Gastroesophageal sphincter (tissue), 4 donors: ENCODE results near the gene HSH2D. TPM values are rescaled to one million over a fixed set of nuclear protein-coding genes. Genes with fewer than 3 reads are reported as not detected.

ENCODE experiments used
- ATAC-seq: fragments of 150-250 bp; one replicate; pipeline ENCODE4 v1.9.1; 2016; ENCODE audit warnings: mild to moderate bottlenecking, moderate library complexity
- H3K27ac ChIP-seq, 4 donors: fragments of 200-600 bp; sonication (generic) in 3 of 4; 1 replicate in 3 of 4; 2 replicates in 1 of 4; pipeline ENCODE4 v1.5.1; 2016 to 2019
- H3K27me3 ChIP-seq: fragments of 200-600 bp; sonication (generic); one replicate; pipeline ENCODE4 v1.5.1; 2019
- H3K36me3 ChIP-seq, 2 donors: fragments of 200-600 bp; sonication (generic); one replicate each; pipeline ENCODE4 v1.5.1; 2019; ENCODE audit warnings: control low read depth in 1 of 2
- H3K4me1 ChIP-seq, 3 donors: fragments of 200-600 bp; sonication (generic); 1 replicate in 2 of 3; 2 replicates in 1 of 3; pipeline ENCODE4 v1.5.1; 2016 to 2019; ENCODE audit warnings: control low read depth in 2 of 3
- H3K4me3 ChIP-seq, 2 donors: fragments of 200-600 bp; sonication (generic); one replicate each; pipeline ENCODE4 v1.5.1; 2019; ENCODE audit warnings: mild to moderate bottlenecking in 1 of 2, moderate library complexity in 1 of 2
- H3K9me3 ChIP-seq, 3 donors: fragments of 200-600 bp; sonication (generic); one replicate each; pipeline ENCODE4 v1.5.1; 2017 to 2019; ENCODE audit warnings: control low read depth in 2 of 3
- EP300 ChIP-seq: sonication (generic); formaldehyde crosslinking; IDR thresholded peaks from one replicate; pipeline ENCODE4 v1.6.1; 2017; ENCODE audit warnings: antibody characterized with exemption, mild to moderate bottlenecking
- POLR2A ChIP-seq, 2 donors: fragments of 450-650 bp; IDR thresholded peaks; one replicate each; pipeline ENCODE4 v1.6.1; 2017; ENCODE audit warnings: antibody characterized with exemption in 2 of 2, mild to moderate bottlenecking in 2 of 2, moderate library complexity in 1 of 2
- POLR2AphosphoS5 ChIP-seq: sonication (generic); formaldehyde crosslinking; IDR thresholded peaks from one replicate; pipeline ENCODE4 v1.6.1; 2017; ENCODE audit warnings: antibody characterized with exemption
- WGBS, 2 donors: methylation state at CpG; one replicate each; pipeline ENCODE4 v1.1.5; 2018; ENCODE audit warnings: low coverage in 1 of 2; 5-methylcytosine and 5-hydroxymethylcytosine counted together
- total RNA-seq, 4 donors: library from RNA; depleted of rRNA; stranded (reverse); fragments of >200 nt; gene quantifications; one replicate each; pipeline ENCODE4 v1.1.0, GENCODE V29; 2016
- TF ChIP-seq, protein P1 (sequence below), 4 experiments: fragments of 200-600 bp in 2 of 4; fragments of 450-650 bp in 2 of 4; sonication (generic) in 1 of 4; IDR thresholded peaks; one replicate each; pipeline ENCODE4 v1.5.1; 2017 to 2019; ENCODE audit warnings: antibody characterized with exemption in 4 of 4, mild to moderate bottlenecking in 2 of 4, moderate library complexity in 2 of 4

The HSH2D gene
- total RNA-seq, 4 donors from 2014 or later, result 0.87 to 0.94 TPM; not detected in 2

DNA sequence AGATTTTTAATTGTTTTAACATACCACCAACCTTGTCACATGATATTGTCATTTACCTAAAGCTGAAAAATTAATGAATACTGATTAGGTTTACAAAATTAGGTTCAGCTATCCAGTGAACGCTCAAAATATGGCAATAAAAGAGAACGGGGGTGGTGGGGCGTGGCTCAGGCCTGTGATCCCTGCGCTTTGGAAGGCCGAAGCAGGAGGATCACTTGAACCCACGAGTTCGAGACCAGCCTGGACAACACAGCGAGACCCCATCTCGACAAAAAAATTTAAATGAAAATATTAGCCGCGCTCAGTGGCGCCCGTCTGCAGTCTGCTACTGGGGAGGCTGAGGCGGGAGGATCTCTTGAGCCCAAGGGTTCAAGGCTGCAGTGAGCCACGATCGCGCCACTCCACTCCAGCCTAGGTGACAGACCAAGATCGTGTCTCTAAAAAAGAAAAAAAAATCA lies 41.2 kb downstream of the HSH2D start:
- H3K27ac ChIP-seq, result peak overlapping the region in 2 of 4 donors; percentile 81 to 90
- peaks cover 0 to 32% of the 10 kb centered on the region in 2 donors for H3K36me3 ChIP-seq
- WGBS, 2 donors, result 35 to 47% methylated on average over 13 to 14 of the region's 18 CpGs
- peaks cover 13% of the 10 kb centered on the region for H3K27me3 ChIP-seq
- ATAC-seq, result no peak
- TF ChIP-seq, protein P1, sequence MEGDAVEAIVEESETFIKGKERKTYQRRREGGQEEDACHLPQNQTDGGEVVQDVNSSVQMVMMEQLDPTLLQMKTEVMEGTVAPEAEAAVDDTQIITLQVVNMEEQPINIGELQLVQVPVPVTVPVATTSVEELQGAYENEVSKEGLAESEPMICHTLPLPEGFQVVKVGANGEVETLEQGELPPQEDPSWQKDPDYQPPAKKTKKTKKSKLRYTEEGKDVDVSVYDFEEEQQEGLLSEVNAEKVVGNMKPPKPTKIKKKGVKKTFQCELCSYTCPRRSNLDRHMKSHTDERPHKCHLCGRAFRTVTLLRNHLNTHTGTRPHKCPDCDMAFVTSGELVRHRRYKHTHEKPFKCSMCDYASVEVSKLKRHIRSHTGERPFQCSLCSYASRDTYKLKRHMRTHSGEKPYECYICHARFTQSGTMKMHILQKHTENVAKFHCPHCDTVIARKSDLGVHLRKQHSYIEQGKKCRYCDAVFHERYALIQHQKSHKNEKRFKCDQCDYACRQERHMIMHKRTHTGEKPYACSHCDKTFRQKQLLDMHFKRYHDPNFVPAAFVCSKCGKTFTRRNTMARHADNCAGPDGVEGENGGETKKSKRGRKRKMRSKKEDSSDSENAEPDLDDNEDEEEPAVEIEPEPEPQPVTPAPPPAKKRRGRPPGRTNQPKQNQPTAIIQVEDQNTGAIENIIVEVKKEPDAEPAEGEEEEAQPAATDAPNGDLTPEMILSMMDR (IDR thresholded peaks at IDR 0.05), result no peak
- TF ChIP-seq POLR2AphosphoS5 (no peak), POLR2A (IDR thresholded peaks at IDR 0.05) (no peak)
- peaks cover 0 to 54% (median 11%) of the 10 kb centered on the region in 3 donors for H3K4me1 ChIP-seq
- peak overlapping the region; percentile 84 to 93 for H3K4me3 ChIP-seq
- H3K9me3 ChIP-seq, result no peaks in the 10 kb centered on the region

- Histone ChIP-seq H3K4me3 (peak within 1 kb of the TSS; percentile 84 to 93), H3K9me3 (no peaks in the 10 kb centered on the region), H3K4me1 (peaks cover 0 to 59% (median 11%) of the 10 kb centered on the region in 3 donors), H3K27ac (peak within 1 kb of the TSS; percentile 56 to 90 (median 78)), H3K36me3 (peaks cover 0 to 37% of the 10 kb centered on the region in 2 donors), H3K27me3 (peaks cover 13% of the 10 kb centered on the region)
- peak; percentile 99 for ATAC-seq
- TF ChIP-seq, protein P1 (IDR thresholded peaks at IDR 0.05), result peak in 3 of 4 experiments; percentile 41 to 54 (median 44)
- TF ChIP-seq EP300 (no peak), POLR2AphosphoS5 (peak; percentile 98), POLR2A (IDR thresholded peaks at IDR 0.05) (peak; percentile 75 to 80)
- WGBS, 2 donors, result 0% methylated on average over 23 to 25 of the region's 39 CpGs
These were observed 41.8 kb downstream of the HSH2D start, which contains the start of gene FAM32A for GRCh38 chr19:16185123-16185767. FAM32A (plus strand) TSS chr19:16185410; CDS start chr19:16185443, 33 bp downstream.

DNA sequence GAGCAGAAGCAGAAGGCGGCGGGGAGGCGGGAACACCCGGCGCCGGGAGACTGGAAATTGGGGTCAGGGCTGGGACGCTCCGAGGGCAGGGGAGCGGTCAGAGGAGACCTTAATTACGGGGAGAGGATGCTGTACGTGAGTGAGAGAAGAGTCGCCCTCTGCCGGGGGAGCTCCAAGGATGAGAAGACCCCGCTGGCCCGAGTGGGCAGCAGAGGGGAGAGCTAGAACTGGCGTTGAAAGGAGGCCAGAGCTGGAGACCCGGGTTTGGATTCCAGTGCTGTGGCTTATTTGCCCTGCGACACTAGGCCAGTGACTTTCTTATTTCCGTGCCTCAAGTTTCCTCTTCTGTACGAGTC lies 42.3 kb downstream of the HSH2D start:
- Histone ChIP-seq H3K27ac (peak overlapping the region; percentile 56 to 90 (median 78)), H3K9me3 (no peaks in the 10 kb centered on the region), H3K36me3 (peaks cover 0 to 42% of the 10 kb centered on the region in 2 donors), H3K4me3 (peak overlapping the region; percentile 84 to 93), H3K27me3 (peaks cover 13% of the 10 kb centered on the region), H3K4me1 (peaks cover 0 to 60% (median 11%) of the 10 kb centered on the region in 3 donors)
- ATAC-seq, result no peak
- TF ChIP-seq POLR2A (IDR thresholded peaks at IDR 0.05) (no peak), POLR2AphosphoS5 (no peak)
- TF ChIP-seq, protein P1 (IDR thresholded peaks at IDR 0.05), result peak in 2 of 4 experiments; percentile 13 to 30
- 6% methylated on average over 10 of the region's 20 CpGs; no CpG with 5 or more reads in 1 of the 2 donors for WGBS, 2 donors

DNA sequence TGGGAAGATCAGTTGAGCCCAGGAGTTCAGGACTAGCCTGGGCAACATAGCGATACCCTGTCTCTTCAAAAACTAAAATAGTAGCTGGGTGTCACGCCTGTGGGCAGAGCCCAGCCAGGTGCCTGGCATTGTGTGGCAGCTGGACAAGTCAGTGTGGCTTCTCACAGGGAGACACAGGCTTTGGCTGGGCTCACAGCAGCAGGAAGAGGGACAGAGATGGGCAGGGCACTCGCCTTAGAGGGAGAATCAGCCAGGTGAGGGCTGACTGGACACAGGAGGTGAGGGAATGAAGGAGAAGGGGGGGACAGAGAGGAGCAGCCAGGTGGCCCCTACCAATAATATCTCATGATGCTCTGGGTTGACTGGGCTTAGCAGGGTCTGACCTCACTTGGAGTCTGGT lies 45.0 kb downstream of the HSH2D start:
- no peaks in the 10 kb centered on the region for H3K9me3 ChIP-seq
- TF ChIP-seq POLR2AphosphoS5 (no peak), EP300 (no peak), POLR2A (IDR thresholded peaks at IDR 0.05) (no peak)
- TF ChIP-seq, protein P1 (IDR thresholded peaks at IDR 0.05), result no peak
- H3K4me1 ChIP-seq, result peaks cover 0 to 51% (median 11%) of the 10 kb centered on the region in 3 donors
- H3K4me3 ChIP-seq, result no peak overlapping the region
- ATAC-seq, result no peak
- 100% methylated on average over 2 of the region's 3 CpGs; no CpG with 5 or more reads in 1 of the 2 donors for WGBS, 2 donors
- no peaks in the 10 kb centered on the region for H3K27me3 ChIP-seq
- H3K36me3 ChIP-seq, result peaks cover 0 to 70% of the 10 kb centered on the region in 2 donors
- H3K27ac ChIP-seq, result no peak overlapping the region

- peaks cover 0 to 46% (median 11%) of the 10 kb centered on the region in 3 donors for H3K4me1 ChIP-seq
- H3K9me3 ChIP-seq, result no peaks in the 10 kb centered on the region
- no peak overlapping the region for H3K27ac ChIP-seq
- no peaks in the 10 kb centered on the region for H3K27me3 ChIP-seq
- H3K36me3 ChIP-seq, result peaks cover 0 to 71% of the 10 kb centered on the region in 2 donors
- no peak for ATAC-seq
- WGBS, 2 donors, result 59 to 73% methylated on average over 3 to 6 of the region's 6 CpGs
- no peak for TF ChIP-seq POLR2AphosphoS5
- no peak for TF ChIP-seq EP300
- no peak for TF ChIP-seq POLR2A (IDR thresholded peaks at IDR 0.05)
- TF ChIP-seq, protein P1 (IDR thresholded peaks at IDR 0.05), result no peak
- no peak overlapping the region for H3K4me3 ChIP-seq
These were observed 46.7 kb downstream of the HSH2D start for GRCh38 chr19:16190198-16190597.
